HUES48 (cell line): ENCODE results near the gene ACSL4.
"Not testable (repeated sequence)": the region's sequence is repeated elsewhere in the genome, so short reads cannot be mapped to it uniquely, and the experiment has no call there.

Experiments used
- H3K27ac ChIP-seq: one replicate; pipeline ENCODE4 v1.7.0; 2013; ENCODE audit warnings: low read depth, low read length, inconsistent platforms
- H3K27me3 ChIP-seq: 2 replicates; pipeline ENCODE4 v1.6.1; 2013; ENCODE audit warnings: mild to moderate bottlenecking, low read length; ENCODE audit not compliant: control insufficient read depth, insufficient read depth
- H3K36me3 ChIP-seq: 2 replicates; pipeline ENCODE4 v1.6.1; 2013; ENCODE audit warnings: low read length; ENCODE audit not compliant: control insufficient read depth, insufficient read depth
- H3K4me1 ChIP-seq: 2 replicates; pipeline ENCODE4 v1.6.1; 2013; ENCODE audit warnings: mild to moderate bottlenecking, low read length; ENCODE audit not compliant: control insufficient read depth, insufficient read depth
- H3K4me3 ChIP-seq: 2 replicates; pipeline ENCODE4 v1.5.1; 2013; ENCODE audit warnings: mild to moderate bottlenecking, low read depth, low read length
- H3K9ac ChIP-seq: 2 replicates; pipeline ENCODE4 v1.6.1; 2013; ENCODE audit warnings: mild to moderate bottlenecking, low read depth, low read length, moderate library complexity
- H3K9me3 ChIP-seq: 2 replicates; pipeline ENCODE4 v1.6.1; 2013; ENCODE audit warnings: low read length; ENCODE audit not compliant: control insufficient read depth, insufficient read depth

ACSL4 gene

DNA sequence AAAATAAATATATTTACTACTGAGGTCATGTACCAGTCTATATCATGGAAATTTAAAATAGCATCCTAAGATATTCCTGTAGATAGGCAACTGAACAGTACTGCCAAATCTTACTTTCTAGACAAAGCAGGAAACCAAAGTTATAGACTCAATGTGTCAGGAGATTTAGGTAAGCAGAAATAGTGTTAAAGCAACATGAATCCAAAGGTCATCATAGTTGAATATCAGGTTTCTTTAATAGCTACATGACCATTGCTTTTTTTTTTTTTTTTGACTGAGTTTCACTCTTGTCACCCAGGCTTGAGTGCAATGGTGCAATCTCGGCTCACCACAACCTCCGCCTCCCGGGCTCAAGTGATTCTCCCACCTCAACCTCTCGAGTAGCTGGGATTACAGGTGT is 20.2 kb upstream of the ACSL4 start:
- Histone ChIP-seq H3K4me1 (no peaks in the 10 kb centered on the region), H3K27me3 (no peaks in the 10 kb centered on the region), H3K9ac (no peak overlapping the region), H3K4me3 (no peak overlapping the region), H3K36me3 (no peaks in the 10 kb centered on the region), H3K27ac (no peak overlapping the region), H3K9me3 (no peaks in the 10 kb centered on the region)

DNA sequence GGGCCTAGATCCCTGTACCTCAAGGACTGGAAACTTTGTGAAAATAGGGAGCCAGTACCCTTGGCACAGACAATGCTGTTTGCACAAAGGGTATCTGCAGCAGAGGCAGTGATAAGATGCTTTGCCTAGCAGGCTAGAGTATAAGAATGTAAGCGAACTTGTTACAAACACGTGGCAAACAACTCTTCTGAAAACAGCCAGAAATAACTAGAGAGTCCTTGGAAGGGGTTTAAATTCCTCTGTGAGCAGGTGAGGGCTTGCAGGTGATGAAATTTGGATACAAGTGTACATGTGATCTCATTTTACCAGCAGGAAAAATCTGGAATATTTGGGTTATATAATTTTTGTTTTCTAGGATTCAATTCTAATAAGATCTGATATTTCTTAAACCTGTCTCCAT is 18.6 kb upstream of the ACSL4 start:
- no peaks in the 10 kb centered on the region for H3K4me1 ChIP-seq
- H3K27ac ChIP-seq, result no peak overlapping the region
- H3K9ac ChIP-seq, result no peak overlapping the region
- H3K9me3 ChIP-seq, result no peaks in the 10 kb centered on the region
- H3K27me3 ChIP-seq, result no peaks in the 10 kb centered on the region
- H3K4me3 ChIP-seq, result no peak overlapping the region
- H3K36me3 ChIP-seq, result no peaks in the 10 kb centered on the region

DNA sequence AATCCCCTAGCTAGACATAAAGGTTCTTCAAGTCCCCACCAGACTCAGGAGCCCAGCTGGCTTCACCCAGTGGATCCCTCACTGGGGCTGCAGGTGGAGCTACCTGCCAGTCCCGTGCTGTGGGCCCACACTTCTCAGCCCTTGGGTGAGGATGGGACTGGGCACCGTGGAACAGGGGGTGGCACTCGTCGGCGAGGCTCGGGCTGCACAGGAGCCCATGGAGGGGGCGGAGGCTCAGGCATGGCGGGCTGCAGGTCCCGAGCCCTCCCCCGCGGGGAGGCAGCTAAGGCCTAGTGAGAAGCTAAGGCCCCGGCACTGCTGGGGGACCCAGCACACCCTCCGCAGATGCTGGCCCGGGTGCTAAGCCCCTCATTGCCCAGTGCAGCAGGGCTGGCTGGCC is 16.1 kb upstream of the ACSL4 start:
- Histone ChIP-seq H3K9ac (no peak overlapping the region), H3K9me3 (no peaks in the 10 kb centered on the region), H3K36me3 (no peaks in the 10 kb centered on the region), H3K27me3 (no peaks in the 10 kb centered on the region), H3K4me1 (no peaks in the 10 kb centered on the region), H3K27ac (no peak overlapping the region), H3K4me3 (no peak overlapping the region)

DNA sequence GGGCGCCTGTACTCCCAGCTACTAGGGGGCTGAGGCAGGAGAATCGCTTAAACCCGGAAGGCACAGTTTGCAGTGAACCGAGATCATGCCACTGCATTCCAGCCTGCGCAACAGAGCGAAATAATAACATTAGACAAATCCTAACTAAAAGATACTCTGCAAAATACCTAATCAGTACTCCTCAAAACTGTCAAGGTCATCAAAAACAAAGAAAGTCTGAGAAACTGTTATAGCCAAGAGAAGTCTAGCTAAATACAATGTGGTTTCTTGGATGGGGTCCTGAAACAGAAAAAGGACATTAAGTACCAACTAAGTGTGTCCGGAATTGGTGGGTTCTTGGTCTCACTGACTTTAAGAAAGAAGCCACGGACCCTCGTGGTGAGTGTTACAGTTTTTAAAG is 14.6 kb upstream of the ACSL4 start:
- H3K9me3 ChIP-seq, result no peaks in the 10 kb centered on the region
- H3K4me1 ChIP-seq, result no peaks in the 10 kb centered on the region
- H3K36me3 ChIP-seq, result no peaks in the 10 kb centered on the region
- H3K9ac ChIP-seq, result no peak overlapping the region
- no peak overlapping the region for H3K27ac ChIP-seq
- no peak overlapping the region for H3K4me3 ChIP-seq
- H3K27me3 ChIP-seq, result no peaks in the 10 kb centered on the region

DNA sequence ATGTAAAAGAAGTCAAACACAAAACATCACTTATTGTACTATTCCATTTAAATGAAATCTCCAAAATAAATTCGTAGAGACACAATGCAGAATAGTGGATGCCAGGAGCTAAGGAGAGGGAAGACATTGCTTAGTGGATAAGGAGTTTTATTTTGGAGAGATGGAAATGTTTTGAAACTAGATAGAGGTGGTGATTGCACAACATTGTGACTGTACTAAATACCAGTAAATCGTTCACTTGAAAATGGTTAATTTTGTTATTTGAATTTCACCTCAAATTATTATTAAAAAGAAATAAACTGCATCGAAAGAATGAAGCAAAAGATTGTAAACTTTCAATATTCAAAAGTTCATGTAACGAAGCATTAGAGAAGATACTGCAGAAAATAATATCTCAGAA is 9.7 kb upstream of the ACSL4 start:
- Histone ChIP-seq H3K9ac (no peak overlapping the region), H3K36me3 (no peaks in the 10 kb centered on the region), H3K4me1 (no peaks in the 10 kb centered on the region), H3K9me3 (no peaks in the 10 kb centered on the region), H3K27me3 (no peaks in the 10 kb centered on the region), H3K4me3 (no peak overlapping the region), H3K27ac (no peak overlapping the region)

DNA sequence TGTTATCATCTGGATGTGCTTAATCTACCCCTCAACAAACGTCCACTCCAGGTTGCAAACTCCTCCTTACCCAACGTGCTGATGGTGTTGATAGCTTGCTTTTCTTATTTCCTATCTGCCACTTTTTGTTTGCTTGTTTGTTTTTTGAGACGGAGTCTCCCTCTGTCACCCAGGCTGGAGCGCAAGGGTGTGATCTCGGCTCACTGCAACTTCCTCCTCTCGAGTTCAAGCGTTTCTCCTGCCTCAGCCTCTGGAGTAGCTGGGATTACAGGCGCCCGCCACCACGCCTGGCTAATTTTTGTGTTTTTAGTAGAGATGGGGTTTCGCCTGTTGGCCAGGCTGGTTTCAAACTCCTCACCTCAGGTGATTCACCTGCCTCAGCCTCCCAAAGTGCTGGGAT is 7.8 kb upstream of the ACSL4 start:
- not testable (repeated sequence) for H3K4me3 ChIP-seq, H3K27ac ChIP-seq, H3K27me3 ChIP-seq, H3K9me3 ChIP-seq, H3K36me3 ChIP-seq, H3K9ac ChIP-seq, H3K4me1 ChIP-seq

DNA sequence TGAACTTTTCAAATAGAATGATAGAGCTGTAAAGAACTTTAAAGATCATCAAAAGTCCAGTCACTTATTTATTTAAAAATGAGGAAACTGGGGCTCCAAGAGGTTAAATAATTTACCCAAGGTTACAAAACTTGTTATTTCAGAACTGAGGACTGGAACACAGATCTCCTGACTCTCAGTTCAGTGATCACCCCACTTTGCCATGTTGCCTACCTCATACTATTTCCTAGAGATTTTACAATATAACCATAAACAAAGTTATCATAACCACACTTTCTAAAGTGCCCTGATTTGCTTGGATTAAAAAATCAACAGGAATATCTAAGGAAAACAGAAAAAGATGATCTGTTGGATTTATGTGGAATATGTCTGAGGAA is 7.4 kb upstream of the ACSL4 start:
- no peaks in the 10 kb centered on the region for H3K4me1 ChIP-seq
- H3K9me3 ChIP-seq, result no peaks in the 10 kb centered on the region
- H3K4me3 ChIP-seq, result no peak overlapping the region
- no peak overlapping the region for H3K27ac ChIP-seq
- no peak overlapping the region for H3K9ac ChIP-seq
- peaks cover 4% of the 10 kb centered on the region; the same call in 1 of the 2 replicates for H3K27me3 ChIP-seq
- no peaks in the 10 kb centered on the region for H3K36me3 ChIP-seq

DNA sequence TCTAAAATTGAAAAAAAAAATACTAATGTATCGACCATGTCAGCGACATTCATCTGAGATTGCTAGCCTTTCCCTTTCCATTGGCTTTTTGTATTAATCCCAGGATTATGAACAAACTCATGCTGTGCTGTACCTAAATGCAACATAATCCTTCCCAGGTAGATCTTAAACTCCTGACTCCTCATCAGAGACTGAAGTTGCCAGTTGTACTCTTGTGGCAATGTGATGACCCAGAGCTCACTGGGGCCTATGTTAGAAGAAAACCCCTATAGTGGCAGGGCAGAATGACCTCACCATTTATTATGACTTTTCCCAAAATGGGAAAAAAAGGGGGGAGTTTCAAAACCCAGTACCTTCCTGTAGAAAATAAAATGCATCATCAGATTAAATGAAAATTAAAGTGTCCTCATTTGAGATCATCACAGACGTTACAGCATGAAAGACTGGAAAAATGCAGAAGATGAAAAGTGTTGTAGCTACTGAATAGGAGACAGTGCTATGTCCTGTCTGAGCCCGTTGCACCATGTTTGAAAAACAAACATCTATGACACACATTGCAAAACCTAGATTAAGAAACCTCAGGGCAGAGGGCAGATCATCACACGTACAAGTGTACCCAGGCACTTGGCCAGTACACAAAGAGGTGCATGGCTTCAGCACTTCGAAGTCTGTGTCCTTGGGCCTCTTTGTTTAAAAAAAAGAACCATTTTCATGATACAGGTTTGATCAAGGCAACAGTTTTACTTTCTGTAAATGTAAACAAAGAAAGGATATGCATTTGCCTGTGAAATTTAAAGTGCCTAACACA is 6.8 kb upstream of the ACSL4 start:
- Histone ChIP-seq H3K27me3 (peaks cover 8% of the 10 kb centered on the region), H3K27ac (no peak overlapping the region), H3K9ac (no peak overlapping the region), H3K36me3 (no peaks in the 10 kb centered on the region), H3K4me1 (no peaks in the 10 kb centered on the region), H3K4me3 (no peak overlapping the region), H3K9me3 (no peaks in the 10 kb centered on the region)

DNA sequence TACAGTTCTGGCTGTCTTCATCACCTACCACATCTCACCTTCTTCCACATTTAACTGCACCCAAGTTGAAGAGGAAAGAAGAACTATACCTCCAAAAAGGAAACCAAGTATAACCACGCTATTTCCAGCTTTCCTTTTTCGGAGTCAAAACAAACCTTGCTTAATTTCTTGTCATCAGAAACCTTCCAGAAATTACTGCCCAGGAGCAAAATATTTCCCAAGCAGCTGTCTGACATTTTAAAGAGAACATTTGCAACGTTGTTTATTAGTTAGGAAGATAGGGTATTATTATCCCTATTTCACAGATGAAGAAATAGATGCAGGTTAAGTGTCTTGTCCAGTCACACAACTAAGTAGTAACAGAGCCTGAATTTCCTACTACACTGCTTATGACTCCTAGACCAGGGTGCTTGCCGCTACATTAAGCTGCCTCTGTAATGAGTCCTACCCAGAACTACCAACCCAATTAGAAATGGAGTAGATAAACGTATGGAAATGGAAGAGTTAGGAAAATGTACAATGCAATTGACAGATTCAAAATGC is 2.2 kb upstream of the ACSL4 start:
- Histone ChIP-seq H3K9ac (no peak overlapping the region), H3K4me1 (peaks cover 9% of the 10 kb centered on the region; the same call in 1 of the 2 replicates), H3K27ac (no peak overlapping the region), H3K9me3 (no peaks in the 10 kb centered on the region), H3K36me3 (no peaks in the 10 kb centered on the region), H3K27me3 (peaks cover 32% of the 10 kb centered on the region), H3K4me3 (no peak overlapping the region)

DNA sequence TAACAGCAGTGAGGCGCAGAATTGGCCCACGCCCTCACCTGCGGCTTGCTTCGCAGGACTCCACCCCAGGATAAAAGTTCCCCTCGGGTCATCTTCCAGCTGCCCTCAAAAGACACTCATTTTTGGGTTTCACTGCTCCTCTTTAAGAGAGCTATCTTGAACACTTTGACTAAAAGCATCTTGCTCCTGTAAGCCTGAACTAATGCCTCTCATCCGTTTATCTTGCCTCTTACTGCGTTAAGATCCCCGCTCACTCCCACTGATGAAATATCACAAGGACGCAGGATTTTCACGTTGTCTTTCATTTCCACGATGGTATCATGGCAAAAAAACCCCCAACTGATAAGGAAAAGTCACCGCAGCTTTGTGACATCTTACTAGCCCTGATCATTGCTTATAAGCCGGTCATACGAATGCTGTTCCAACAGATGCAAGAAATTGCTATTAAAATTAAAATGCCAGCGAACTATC is 591 bp upstream of the ACSL4 start:
- peaks cover 32% of the 10 kb centered on the region for H3K27me3 ChIP-seq
- H3K4me3 ChIP-seq, result peak overlapping the region; percentile 97
- no peaks in the 10 kb centered on the region for H3K36me3 ChIP-seq
- no peak overlapping the region for H3K9ac ChIP-seq
- H3K9me3 ChIP-seq, result no peaks in the 10 kb centered on the region
- peaks cover 9% of the 10 kb centered on the region; the same call in 1 of the 2 replicates for H3K4me1 ChIP-seq
- H3K27ac ChIP-seq, result no peak overlapping the region

DNA sequence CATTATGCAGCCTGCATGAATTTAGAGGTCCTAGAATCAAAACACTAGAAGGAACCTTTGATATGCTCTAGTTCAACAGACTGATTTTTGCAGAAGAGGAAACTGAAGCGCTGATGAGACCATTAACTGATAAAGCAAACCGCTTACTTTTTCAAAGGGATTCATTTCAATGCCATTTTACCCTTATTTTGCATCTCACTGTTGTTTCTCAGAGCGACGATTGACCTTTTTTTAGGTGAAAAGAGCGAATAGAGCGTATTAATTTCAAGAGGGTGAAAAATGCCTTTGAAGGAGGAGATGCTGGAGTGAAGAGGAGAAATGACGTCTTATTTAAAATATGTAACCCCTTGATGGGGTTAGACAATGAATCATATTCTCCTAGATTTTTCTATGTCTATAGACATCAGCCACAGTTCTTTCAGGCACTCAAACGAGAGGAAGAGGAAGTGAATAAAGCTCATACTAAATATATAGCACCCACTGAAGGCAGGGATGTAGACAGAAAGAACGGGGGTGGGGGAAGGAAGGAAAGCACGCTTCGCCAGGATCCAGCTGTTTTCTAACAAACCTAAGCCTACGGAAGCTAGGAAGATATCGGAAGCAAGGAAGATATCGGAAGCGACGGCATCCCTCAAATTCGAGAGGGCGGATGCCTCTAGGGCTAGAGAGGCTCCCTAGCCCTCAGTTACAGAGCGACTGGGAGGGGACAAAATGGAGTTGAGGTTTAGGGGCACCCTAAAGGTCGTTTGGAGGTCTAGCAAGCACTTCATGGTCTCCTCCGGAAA is 848 bp downstream of the ACSL4 start:
- Histone ChIP-seq H3K9me3 (no peaks in the 10 kb centered on the region), H3K36me3 (no peaks in the 10 kb centered on the region), H3K9ac (peak overlapping the region; percentile 88), H3K4me1 (peaks cover 20% of the 10 kb centered on the region), H3K27me3 (peaks cover 31% of the 10 kb centered on the region), H3K4me3 (peak overlapping the region; percentile 97), H3K27ac (peak overlapping the region; percentile 80)
